ENCODE results near the gene MIEF2. TPM values are rescaled to one million over a fixed set of nuclear protein-coding genes. Genes with fewer than 3 reads are reported as not detected.

MIEF2 gene
- total RNA-seq, 1 donor from 2014 or later: 22.2 TPM

DNA sequence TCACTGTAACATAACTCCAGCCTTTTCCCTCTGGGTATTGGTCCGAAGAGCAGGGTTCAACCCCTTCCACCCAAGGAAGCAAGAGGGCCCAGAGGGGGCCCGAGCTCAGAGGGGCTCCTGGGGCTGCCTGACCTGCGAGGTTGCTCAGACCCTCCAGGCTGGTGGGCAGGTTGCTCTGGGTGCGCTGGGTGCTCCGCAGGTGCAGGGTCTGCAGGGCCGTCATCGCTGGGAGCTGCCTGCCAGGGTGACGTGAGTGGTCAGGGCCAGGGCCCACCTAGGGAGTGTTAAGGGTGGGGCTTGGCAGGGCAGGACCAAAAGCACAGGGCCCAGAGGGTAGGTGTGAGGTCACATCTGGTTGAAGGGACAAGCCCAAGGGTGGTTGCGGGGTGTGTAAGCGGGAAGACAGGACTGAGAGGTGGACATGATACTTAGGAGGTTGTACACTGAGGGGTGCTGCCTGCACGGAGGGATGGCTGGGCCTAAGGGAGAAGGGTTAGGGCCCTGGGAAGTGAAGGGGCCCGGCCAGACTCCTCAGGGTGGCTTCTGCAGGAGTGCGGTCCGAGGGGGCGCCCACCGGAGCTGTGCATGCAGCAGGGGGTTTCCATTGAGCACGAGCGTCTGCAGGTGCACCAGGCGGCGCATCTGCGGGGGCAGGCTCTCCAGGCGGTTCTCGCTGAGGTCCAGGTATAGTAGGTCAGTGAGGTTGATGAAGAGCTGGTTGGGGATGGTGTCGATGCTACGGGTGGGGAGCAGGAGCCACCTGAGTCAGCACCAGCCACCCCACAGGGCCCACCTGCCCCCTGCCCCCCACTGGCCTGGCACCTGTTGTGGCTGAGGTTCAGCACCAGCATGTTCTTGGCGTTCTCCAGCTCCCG is 6.3 kb upstream of the MIEF2 start:
- Mint-ChIP-seq H3K9me3 (ENCODE audit: low read depth) (no peaks in the 10 kb centered on the region), H3K4me3 (ENCODE audit: low read depth) (no peak overlapping the region), H3K4me1 (ENCODE audit: low read depth) (peaks cover 10% of the 10 kb centered on the region), H3K27me3 (no peaks in the 10 kb centered on the region), H3K27ac (no peak overlapping the region), H3K36me3 (ENCODE audit: insufficient read depth) (peaks cover 15% of the 10 kb centered on the region)
- TF ChIP-seq, protein P1, sequence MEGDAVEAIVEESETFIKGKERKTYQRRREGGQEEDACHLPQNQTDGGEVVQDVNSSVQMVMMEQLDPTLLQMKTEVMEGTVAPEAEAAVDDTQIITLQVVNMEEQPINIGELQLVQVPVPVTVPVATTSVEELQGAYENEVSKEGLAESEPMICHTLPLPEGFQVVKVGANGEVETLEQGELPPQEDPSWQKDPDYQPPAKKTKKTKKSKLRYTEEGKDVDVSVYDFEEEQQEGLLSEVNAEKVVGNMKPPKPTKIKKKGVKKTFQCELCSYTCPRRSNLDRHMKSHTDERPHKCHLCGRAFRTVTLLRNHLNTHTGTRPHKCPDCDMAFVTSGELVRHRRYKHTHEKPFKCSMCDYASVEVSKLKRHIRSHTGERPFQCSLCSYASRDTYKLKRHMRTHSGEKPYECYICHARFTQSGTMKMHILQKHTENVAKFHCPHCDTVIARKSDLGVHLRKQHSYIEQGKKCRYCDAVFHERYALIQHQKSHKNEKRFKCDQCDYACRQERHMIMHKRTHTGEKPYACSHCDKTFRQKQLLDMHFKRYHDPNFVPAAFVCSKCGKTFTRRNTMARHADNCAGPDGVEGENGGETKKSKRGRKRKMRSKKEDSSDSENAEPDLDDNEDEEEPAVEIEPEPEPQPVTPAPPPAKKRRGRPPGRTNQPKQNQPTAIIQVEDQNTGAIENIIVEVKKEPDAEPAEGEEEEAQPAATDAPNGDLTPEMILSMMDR (IDR thresholded peaks at IDR 0.05; ENCODE audit: unreplicated experiment): no peak
- no peak for DNase-seq (ENCODE audit: low spot score, unreplicated experiment)

DNA sequence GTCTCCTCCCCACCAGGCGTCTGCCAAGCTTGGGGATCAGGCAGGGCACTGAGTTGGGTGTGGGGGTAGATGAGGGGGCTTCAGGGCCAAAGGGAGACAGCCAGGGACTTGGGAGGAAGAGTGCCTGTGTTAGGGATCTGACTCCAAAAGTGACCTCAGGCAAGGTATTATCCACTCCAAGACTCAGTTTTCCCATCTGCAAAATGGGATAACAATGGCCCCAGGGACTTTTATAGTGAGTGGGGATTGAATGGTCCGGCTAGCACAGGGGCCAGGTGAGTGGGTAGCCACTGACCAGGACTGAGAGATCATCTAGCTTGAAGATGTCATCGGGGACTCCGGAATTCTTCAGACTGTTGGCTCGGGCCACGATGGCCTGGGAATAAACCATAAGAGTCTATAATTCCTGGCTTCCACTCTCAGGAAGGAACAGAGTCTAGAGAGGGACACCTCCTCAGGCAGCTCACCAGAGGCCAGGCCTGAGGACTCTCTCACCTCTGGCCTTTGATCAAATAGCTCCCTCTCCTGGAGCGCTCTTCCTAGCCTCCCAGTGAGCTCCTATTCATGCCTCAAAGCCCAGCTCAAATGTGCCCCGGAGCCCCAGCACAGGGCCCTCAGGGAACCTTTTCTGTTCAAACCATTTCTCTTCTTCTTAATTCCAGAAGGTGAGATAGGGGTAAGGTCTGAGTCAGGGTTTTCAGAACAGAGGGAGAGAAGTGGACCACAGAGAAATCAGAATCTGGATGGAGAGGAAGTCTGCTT is 5.4 kb upstream of the MIEF2 start:
- H3K27ac Mint-ChIP-seq: no peak overlapping the region
- DNase-seq (ENCODE audit: low spot score, unreplicated experiment): no peak
- H3K9me3 Mint-ChIP-seq (ENCODE audit: low read depth): no peaks in the 10 kb centered on the region
- TF ChIP-seq, protein P1 (IDR thresholded peaks at IDR 0.05; ENCODE audit: unreplicated experiment): no peak
- peaks cover 10% of the 10 kb centered on the region for H3K4me1 Mint-ChIP-seq (ENCODE audit: low read depth)
- H3K4me3 Mint-ChIP-seq (ENCODE audit: low read depth): no peak overlapping the region
- peaks cover 12% of the 10 kb centered on the region for H3K36me3 Mint-ChIP-seq (ENCODE audit: insufficient read depth)
- no peaks in the 10 kb centered on the region for H3K27me3 Mint-ChIP-seq

DNA sequence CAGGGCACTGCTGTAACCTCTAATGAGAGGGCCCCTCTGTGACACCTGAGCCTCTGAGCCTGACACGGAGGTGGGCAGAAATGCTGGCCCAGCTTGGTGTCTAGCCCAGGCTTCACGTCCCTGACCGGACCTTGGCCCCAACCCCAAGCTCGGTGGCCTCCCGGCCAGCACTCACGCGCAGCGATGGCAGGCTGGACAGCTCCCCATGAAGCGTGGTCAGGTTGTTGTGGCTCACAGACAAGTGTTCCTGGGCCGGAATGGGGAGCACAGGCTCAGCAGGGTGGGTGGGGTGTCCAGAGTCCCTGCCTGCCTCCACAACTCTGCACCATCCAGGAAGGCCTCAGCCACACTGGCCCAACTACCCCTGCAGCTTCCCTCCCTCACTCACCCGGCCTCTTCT is 4.1 kb upstream of the MIEF2 start:
- H3K36me3 Mint-ChIP-seq (ENCODE audit: insufficient read depth): peaks cover 5% of the 10 kb centered on the region
- H3K27me3 Mint-ChIP-seq: no peaks in the 10 kb centered on the region
- no peaks in the 10 kb centered on the region for H3K9me3 Mint-ChIP-seq (ENCODE audit: low read depth)
- peaks cover 12% of the 10 kb centered on the region for H3K4me1 Mint-ChIP-seq (ENCODE audit: low read depth)
- TF ChIP-seq, protein P1 (IDR thresholded peaks at IDR 0.05; ENCODE audit: unreplicated experiment): no peak
- no peak overlapping the region for H3K4me3 Mint-ChIP-seq (ENCODE audit: low read depth)
- H3K27ac Mint-ChIP-seq: no peak overlapping the region
- no peak for DNase-seq (ENCODE audit: low spot score, unreplicated experiment)

DNA sequence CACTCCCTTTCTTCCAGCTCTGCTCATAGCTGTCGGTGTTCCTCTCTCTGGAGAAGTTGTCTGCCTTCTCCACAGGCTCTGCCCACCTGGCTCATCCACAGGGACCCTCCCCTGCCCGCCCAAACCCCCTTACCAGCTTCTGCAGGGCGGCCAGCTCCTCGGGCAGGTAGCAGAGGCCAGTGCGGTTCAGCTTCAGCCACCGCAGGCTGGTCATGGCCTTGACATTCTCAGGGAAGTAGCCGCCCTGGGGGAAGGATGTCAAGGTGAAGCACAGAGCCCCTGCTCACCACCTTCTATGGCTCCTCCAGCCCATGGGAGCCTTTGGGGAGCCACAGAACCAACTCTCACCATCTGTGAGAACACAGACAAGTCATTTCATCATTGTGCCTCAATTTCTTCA is 3.7 kb upstream of the MIEF2 start:
- Mint-ChIP-seq H3K27ac (peak overlapping the region; percentile 5), H3K36me3 (ENCODE audit: insufficient read depth) (peaks cover 5% of the 10 kb centered on the region), H3K4me1 (ENCODE audit: low read depth) (peaks cover 15% of the 10 kb centered on the region), H3K9me3 (ENCODE audit: low read depth) (no peaks in the 10 kb centered on the region), H3K4me3 (ENCODE audit: low read depth) (peak overlapping the region; percentile 93), H3K27me3 (no peaks in the 10 kb centered on the region)
- TF ChIP-seq, protein P1 (IDR thresholded peaks at IDR 0.05; ENCODE audit: unreplicated experiment): no peak
- DNase-seq (ENCODE audit: low spot score, unreplicated experiment): no peak

DNA sequence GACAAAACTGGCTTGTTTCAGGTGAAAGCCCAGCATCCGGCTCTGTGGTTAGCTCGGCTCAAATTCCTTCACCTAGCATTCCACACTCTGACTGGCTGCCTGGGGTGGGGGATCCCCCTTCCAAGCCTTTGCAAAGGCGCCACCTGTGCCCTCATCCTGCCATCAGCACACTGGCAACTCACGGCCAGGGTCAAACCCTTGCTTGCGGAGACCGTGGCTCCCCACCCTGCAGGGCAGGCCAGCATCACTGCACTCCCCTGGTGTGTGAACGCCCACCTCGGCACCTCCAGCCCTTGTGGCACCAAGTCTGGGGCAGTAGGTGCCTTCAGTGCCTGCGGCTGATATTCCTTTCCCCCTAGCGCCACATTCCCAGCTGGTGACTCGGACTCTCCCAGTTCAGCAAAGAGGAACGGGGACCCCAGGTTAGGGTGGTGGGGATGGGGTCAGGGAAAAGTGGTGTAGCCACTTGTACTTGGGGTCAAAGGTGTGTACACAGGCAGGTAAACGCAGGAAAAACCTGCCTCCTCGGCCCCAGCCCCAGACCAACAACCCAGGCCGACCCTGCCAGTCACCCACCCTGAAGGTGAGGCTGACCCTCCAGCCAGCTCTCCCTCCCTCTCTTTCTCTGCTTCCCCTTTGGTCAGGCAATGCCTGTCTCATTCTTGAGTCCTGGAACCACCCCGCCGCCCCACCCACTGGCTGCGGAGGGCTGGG is 3.0 kb upstream of the MIEF2 start:
- TF ChIP-seq, protein P1 (IDR thresholded peaks at IDR 0.05; ENCODE audit: unreplicated experiment): no peak
- peak overlapping the region; percentile 99 for H3K27ac Mint-ChIP-seq
- H3K9me3 Mint-ChIP-seq (ENCODE audit: low read depth): no peaks in the 10 kb centered on the region
- H3K4me3 Mint-ChIP-seq (ENCODE audit: low read depth): peak overlapping the region; percentile 93
- H3K36me3 Mint-ChIP-seq (ENCODE audit: insufficient read depth): peaks cover 3% of the 10 kb centered on the region
- H3K27me3 Mint-ChIP-seq: no peaks in the 10 kb centered on the region
- H3K4me1 Mint-ChIP-seq (ENCODE audit: low read depth): peaks cover 18% of the 10 kb centered on the region
- DNase-seq (ENCODE audit: low spot score, unreplicated experiment): no peak

Measured in progenitor cell of endocrine pancreas (in vitro differentiated cells).